HepG2 (cell line): ENCODE data around the gene RNPEPL1. TPM values are rescaled to one million over a fixed set of nuclear protein-coding genes. Genes with fewer than 3 reads are reported as not detected.
A peak's percentile ranks its signal among the peaks of the same experiment; 100 is the strongest.

Experiments used
- ATF7-NPFF ChIP-seq: sonication (generic); formaldehyde crosslinking; IDR thresholded peaks from 2 replicates; pipeline ENCODE4 v1.8.1; 2023; ENCODE audit warnings: mild to moderate bottlenecking, low read depth, missing genetic modification reagents, moderate library complexity
- FOXC1 ChIP-seq: sonication (generic); formaldehyde crosslinking; IDR thresholded peaks from 2 replicates; pipeline ENCODE4 v1.8.0; 2022; ENCODE audit warnings: mild to moderate bottlenecking, missing genetic modification reagents, borderline replicate concordance
- GATA4 ChIP-seq: sonication (generic); IDR thresholded peaks from 2 replicates; pipeline ENCODE4 v1.6.1; 2016; ENCODE audit warnings: antibody characterized with exemption, low read depth, borderline replicate concordance
- GATAD2A ChIP-seq: IDR thresholded peaks from 2 replicates; pipeline ENCODE4 v1.6.1; 2016
- HHEX ChIP-seq: IDR thresholded peaks from 2 replicates; pipeline ENCODE4 v1.6.1; 2016; ENCODE audit warnings: control low read depth
- KDM2A ChIP-seq: sonication (generic); formaldehyde crosslinking; IDR thresholded peaks from 2 replicates; pipeline ENCODE4 v1.4.0; 2020; ENCODE audit warnings: low read depth, missing genetic modification reagents, borderline replicate concordance
- NBN ChIP-seq: fragments of 450-650 bp; conservative IDR thresholded peaks from 2 replicates; pipeline ENCODE4 v1.6.1; 2017
- NR1H2 ChIP-seq: sonication (generic); formaldehyde crosslinking; IDR thresholded peaks from 2 replicates; pipeline ENCODE4 v1.8.1; 2022; ENCODE audit warnings: low read depth, missing genetic modification reagents, borderline replicate concordance
- SAP130 ChIP-seq: IDR thresholded peaks from 2 replicates; pipeline ENCODE4 v1.6.1; 2016; ENCODE audit warnings: low read depth
- SMAD9 ChIP-seq: sonication (generic); formaldehyde crosslinking; IDR thresholded peaks from 2 replicates; pipeline ENCODE4 v1.5.1; 2020; ENCODE audit warnings: mild to moderate bottlenecking, missing genetic modification reagents
- TOPORS ChIP-seq: sonication (generic); formaldehyde crosslinking; IDR thresholded peaks from 2 replicates; pipeline ENCODE4 v1.8.0; 2023; ENCODE audit warnings: mild to moderate bottlenecking, missing genetic modification reagents
- YY1 ChIP-seq: IDR thresholded peaks from 2 replicates; pipeline ENCODE4 v1.6.1; 2011; ENCODE audit warnings: low read length, low read depth, moderate library complexity, mild to moderate bottlenecking; ENCODE audit not compliant: insufficient read depth, insufficient replicate concordance
- ZNF431 ChIP-seq: sonication (generic); formaldehyde crosslinking; IDR thresholded peaks from 2 replicates; pipeline ENCODE4 v1.9.0; 2022; ENCODE audit warnings: missing genetic modification reagents, low read depth, mild to moderate bottlenecking, borderline replicate concordance
- ZNF713 ChIP-seq: sonication (generic); formaldehyde crosslinking; IDR thresholded peaks from 2 replicates; pipeline ENCODE4 v1.4.0; 2020; ENCODE audit warnings: mild to moderate bottlenecking, missing genetic modification reagents
- ZSCAN12 ChIP-seq: sonication (generic); formaldehyde crosslinking; IDR thresholded peaks from 2 replicates; pipeline ENCODE4 v1.9.0; 2021; ENCODE audit warnings: mild to moderate bottlenecking, missing genetic modification reagents
- polyA plus RNA-seq, 8 experiments: library from polyadenylated mRNA; depleted of rRNA in 3 of 8; stranded (reverse) in 7 of 8; unstranded in 1 of 8; fragments of >200 nt; fragmentation: Illumina TruSeq in 4 of 8; extraction: Trizol in 4 of 8; gene quantifications; 2 replicates each; pipeline versions ENCODE4 v1.2.1 to v1.2.3, GENCODE V29; 2011 to 2016; ENCODE audit warnings: low read depth in 4 of 8, missing spikeins in 1 of 8, mixed read lengths in 1 of 8; ENCODE audit not compliant: insufficient read depth in 1 of 8
- total RNA-seq, 5 experiments: library from RNA; depleted of rRNA; stranded (reverse); fragments of >200 nt; fragmentation: Illumina TruSeq; extraction: Trizol; gene quantifications; 2 replicates each; pipeline ENCODE4 v1.2.3, GENCODE V29; 2016; ENCODE audit warnings: low read depth in 1 of 5
- TF ChIP-seq, protein P1 (sequence below): sonication (generic); formaldehyde crosslinking; IDR thresholded peaks from 2 replicates; pipeline ENCODE4 v1.4.0; 2020; ENCODE audit warnings: low read depth, mild to moderate bottlenecking, missing genetic modification reagents
- TF ChIP-seq, protein P2 (sequence below): sonication (generic); formaldehyde crosslinking; IDR thresholded peaks from 2 replicates; pipeline ENCODE4 v1.5.0; 2020; ENCODE audit warnings: missing genetic modification reagents
- TF ChIP-seq, protein P3 (sequence below): sonication (generic); formaldehyde crosslinking; IDR thresholded peaks from 2 replicates; pipeline ENCODE4 v1.4.0; 2020; ENCODE audit warnings: missing genetic modification reagents
- TF ChIP-seq, protein P4 (sequence below): sonication (generic); formaldehyde crosslinking; IDR thresholded peaks from 2 replicates; pipeline ENCODE4 v1.9.0; 2022; ENCODE audit warnings: missing genetic modification reagents, mild to moderate bottlenecking, borderline replicate concordance
- TF ChIP-seq, protein P5 (sequence below): sonication (generic); formaldehyde crosslinking; conservative IDR thresholded peaks from 2 replicates; pipeline ENCODE4 v1.4.0; 2020; ENCODE audit warnings: missing genetic modification reagents

RNPEPL1 gene
- total and polyA plus RNA-seq, 2 of the 13 experiments (the other 11 are each of a cell fraction or from before 2014, with no cell fraction given), result 13.0 to 18.0 TPM

DNA sequence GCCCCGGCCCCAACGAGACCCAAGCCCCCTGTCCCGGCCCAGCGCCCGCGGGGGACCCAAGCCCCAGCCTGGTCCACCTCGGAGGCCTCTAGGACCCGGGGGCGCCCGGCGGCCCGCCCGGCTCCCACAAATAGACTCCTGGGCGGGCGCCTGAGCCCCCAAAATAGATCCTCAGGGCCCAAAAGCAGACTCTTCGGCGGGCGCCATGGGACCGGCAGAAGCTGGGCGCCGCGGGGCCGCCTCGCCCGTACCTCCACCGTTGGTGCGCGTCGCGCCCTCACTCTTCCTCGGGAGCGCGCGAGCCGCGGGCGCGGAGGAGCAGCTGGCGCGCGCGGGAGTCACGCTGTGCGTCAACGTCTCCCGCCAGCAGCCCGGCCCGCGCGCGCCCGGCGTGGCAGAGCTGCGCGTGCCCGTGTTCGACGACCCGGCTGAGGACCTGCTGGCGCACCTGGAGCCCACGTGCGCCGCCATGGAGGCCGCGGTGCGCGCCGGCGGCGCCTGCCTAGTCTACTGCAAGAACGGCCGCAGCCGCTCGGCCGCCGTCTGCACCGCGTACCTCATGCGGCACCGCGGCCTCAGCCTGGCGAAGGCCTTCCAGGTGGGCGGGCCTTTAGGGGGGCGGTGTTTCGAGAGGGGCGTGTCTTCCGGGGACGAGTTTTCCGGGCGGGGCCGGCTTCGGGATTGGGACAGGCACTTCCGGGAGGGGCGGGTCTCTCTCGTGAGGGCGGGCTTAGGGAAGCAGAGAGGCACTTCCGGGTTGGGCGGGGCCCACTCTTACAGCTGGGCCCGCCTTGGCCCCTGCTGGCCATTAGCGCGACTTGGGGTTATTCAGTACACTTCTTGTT lies 7.6 kb upstream of the RNPEPL1 start (continued):
- TF ChIP-seq ZNF713, result peak; percentile 73; the same call in 1 of the 2 replicates
- 0 out of 2 replicates have a peak, but pooled peaks have one; percentile 4 for TF ChIP-seq ZSCAN12 (CRISPR knock-in tag)
- TF ChIP-seq GATA4, result 0 out of 2 replicates have a peak, but pooled peaks have one; percentile 25
- TF ChIP-seq TOPORS, result peak; percentile 85
- peak; percentile 93 for TF ChIP-seq SAP130 (CRISPR knock-in tag)
- TF ChIP-seq KDM2A (CRISPR knock-in tag), result peak; percentile 92
- peak; percentile 33; the same call in 1 of the 2 replicates for TF ChIP-seq GATAD2A (CRISPR knock-in tag)
- TF ChIP-seq, protein P1, sequence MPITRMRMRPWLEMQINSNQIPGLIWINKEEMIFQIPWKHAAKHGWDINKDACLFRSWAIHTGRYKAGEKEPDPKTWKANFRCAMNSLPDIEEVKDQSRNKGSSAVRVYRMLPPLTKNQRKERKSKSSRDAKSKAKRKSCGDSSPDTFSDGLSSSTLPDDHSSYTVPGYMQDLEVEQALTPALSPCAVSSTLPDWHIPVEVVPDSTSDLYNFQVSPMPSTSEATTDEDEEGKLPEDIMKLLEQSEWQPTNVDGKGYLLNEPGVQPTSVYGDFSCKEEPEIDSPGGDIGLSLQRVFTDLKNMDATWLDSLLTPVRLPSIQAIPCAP (CRISPR knock-in tag), result no peak
- TF ChIP-seq YY1, result peak; percentile 72
- TF ChIP-seq, protein P2, sequence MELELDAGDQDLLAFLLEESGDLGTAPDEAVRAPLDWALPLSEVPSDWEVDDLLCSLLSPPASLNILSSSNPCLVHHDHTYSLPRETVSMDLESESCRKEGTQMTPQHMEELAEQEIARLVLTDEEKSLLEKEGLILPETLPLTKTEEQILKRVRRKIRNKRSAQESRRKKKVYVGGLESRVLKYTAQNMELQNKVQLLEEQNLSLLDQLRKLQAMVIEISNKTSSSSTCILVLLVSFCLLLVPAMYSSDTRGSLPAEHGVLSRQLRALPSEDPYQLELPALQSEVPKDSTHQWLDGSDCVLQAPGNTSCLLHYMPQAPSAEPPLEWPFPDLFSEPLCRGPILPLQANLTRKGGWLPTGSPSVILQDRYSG (CRISPR knock-in tag), result peak; percentile 92
- peak; percentile 96 for TF ChIP-seq NR1H2
- TF ChIP-seq, protein P3, sequence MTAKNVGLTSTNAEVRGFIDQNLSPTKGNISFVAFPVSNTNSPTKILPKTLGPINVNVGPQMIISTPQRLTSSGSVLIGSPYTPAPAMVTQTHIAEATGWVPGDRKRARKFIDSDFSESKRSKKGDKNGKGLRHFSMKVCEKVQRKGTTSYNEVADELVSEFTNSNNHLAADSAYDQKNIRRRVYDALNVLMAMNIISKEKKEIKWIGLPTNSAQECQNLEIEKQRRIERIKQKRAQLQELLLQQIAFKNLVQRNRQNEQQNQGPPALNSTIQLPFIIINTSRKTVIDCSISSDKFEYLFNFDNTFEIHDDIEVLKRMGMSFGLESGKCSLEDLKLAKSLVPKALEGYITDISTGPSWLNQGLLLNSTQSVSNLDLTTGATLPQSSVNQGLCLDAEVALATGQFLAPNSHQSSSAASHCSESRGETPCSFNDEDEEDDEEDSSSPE (CRISPR knock-in tag), result peak; percentile 80
- peak; percentile 16; the same call in 1 of the 2 replicates for TF ChIP-seq FOXC1 (CRISPR knock-in tag)
- TF ChIP-seq, protein P4, sequence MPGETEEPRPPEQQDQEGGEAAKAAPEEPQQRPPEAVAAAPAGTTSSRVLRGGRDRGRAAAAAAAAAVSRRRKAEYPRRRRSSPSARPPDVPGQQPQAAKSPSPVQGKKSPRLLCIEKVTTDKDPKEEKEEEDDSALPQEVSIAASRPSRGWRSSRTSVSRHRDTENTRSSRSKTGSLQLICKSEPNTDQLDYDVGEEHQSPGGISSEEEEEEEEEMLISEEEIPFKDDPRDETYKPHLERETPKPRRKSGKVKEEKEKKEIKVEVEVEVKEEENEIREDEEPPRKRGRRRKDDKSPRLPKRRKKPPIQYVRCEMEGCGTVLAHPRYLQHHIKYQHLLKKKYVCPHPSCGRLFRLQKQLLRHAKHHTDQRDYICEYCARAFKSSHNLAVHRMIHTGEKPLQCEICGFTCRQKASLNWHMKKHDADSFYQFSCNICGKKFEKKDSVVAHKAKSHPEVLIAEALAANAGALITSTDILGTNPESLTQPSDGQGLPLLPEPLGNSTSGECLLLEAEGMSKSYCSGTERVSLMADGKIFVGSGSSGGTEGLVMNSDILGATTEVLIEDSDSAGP (CRISPR knock-in tag), result peak; percentile 73
- peak; percentile 89; the same call in 1 of the 2 replicates for TF ChIP-seq ATF7-NPFF (CRISPR knock-in tag)
- peak; percentile 67; the same call in 1 of the 2 replicates for TF ChIP-seq SMAD9 (CRISPR knock-in tag)
- TF ChIP-seq, protein P5, sequence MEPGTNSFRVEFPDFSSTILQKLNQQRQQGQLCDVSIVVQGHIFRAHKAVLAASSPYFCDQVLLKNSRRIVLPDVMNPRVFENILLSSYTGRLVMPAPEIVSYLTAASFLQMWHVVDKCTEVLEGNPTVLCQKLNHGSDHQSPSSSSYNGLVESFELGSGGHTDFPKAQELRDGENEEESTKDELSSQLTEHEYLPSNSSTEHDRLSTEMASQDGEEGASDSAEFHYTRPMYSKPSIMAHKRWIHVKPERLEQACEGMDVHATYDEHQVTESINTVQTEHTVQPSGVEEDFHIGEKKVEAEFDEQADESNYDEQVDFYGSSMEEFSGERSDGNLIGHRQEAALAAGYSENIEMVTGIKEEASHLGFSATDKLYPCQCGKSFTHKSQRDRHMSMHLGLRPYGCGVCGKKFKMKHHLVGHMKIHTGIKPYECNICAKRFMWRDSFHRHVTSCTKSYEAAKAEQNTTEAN (CRISPR knock-in tag), result peak; percentile 86
- peak; percentile 80; the same call in 1 of the 2 replicates for TF ChIP-seq ZNF431 (CRISPR knock-in tag)
- TF ChIP-seq HHEX (CRISPR knock-in tag), result no peak
- no peak for TF ChIP-seq NBN
